Activated B cell treated with CpG ODN at 0.5 μM for 24 hours (primary cell): Measurements from ENCODE around the gene SYT5. TPM values are rescaled to one million over a fixed set of nuclear protein-coding genes. Genes with fewer than 3 reads are reported as not detected.
A peak's percentile ranks its signal among the peaks of the same experiment; 100 is the strongest.
"Not testable (repeated sequence)": the region's sequence is repeated elsewhere in the genome, so short reads cannot be mapped to it uniquely, and the experiment has no call there.

Experiments
- ATAC-seq: fragments of 200-7000 bp; cut with Tn5 transposase; one replicate; pipeline ENCODE4 v1.10.0; 2021; ENCODE audit warnings: low read depth, mild to moderate bottlenecking, moderate library complexity
- CTCF ChIA-PET: fragments of 350-600 bp; sonication (Branson Sonifier 250); formaldehyde crosslinking; loops from one replicate; lab custom pipeline; 2021; ENCODE audit warnings: antibody characterized with exemption; lab: Charles Lee
- POLR2A ChIA-PET: fragments of 350-600 bp; sonication (Branson Sonifier 250); formaldehyde crosslinking; loops from one replicate; lab custom pipeline; 2021; ENCODE audit warnings: antibody characterized with exemption; lab: Charles Lee
- DNase-seq: peaks from one replicate; pipeline ENCODE4 v3.0.0; 2022
- H3K27ac Mint-ChIP-seq: one replicate; pipeline ENCODE4 v1.8.0; 2020; ENCODE audit warnings: mixed read lengths
- H3K27me3 Mint-ChIP-seq: one replicate; pipeline ENCODE4 v1.8.0; 2021; ENCODE audit warnings: mixed read lengths
- H3K36me3 Mint-ChIP-seq: one replicate; pipeline ENCODE4 v1.8.0; 2021; ENCODE audit warnings: low read depth, mixed read lengths
- H3K4me1 Mint-ChIP-seq: one replicate; pipeline ENCODE4 v1.8.0; 2021; ENCODE audit warnings: mixed read lengths
- H3K4me3 Mint-ChIP-seq: one replicate; pipeline ENCODE4 v1.8.0; 2020; ENCODE audit warnings: mild to moderate bottlenecking, mixed read lengths
- H3K9me3 Mint-ChIP-seq: one replicate; pipeline ENCODE4 v1.8.0; 2020; ENCODE audit warnings: mixed read lengths
- CTCF ChIP-seq: fragments of 200-600 bp; IDR thresholded peaks from one replicate; pipeline ENCODE4 v1.8.0; 2022; ENCODE audit warnings: antibody characterized with exemption, mild to moderate bottlenecking
- intact Hi-C: fragments of 100-400 bp; cut with micrococcal nuclease; formaldehyde crosslinking; loops from one replicate; pipeline ENCODE4 v1.15.1; 2024
- total RNA-seq: library from RNA; stranded (reverse); gene quantifications from 2 replicates; pipeline ENCODE4 v1.2.3, GENCODE V29; 2022

The SYT5 gene
- total RNA-seq, 1 donor from 2014 or later = not detected

- Mint-ChIP-seq H3K4me1 (peaks cover 13% of the 10 kb centered on the region), H3K4me3 (peak overlapping the region; percentile 70), H3K27ac (no peak overlapping the region), H3K36me3 (no peaks in the 10 kb centered on the region), H3K9me3 (no peaks in the 10 kb centered on the region), H3K27me3 (peaks cover 69% of the 10 kb centered on the region)
- ATAC-seq (no peak), DNase-seq (no peak)
- ChIA-PET CTCF (no interaction called here), POLR2A (interaction anchor here (0.7 kb wide), 1 partner anchor 86 kb away, joined by 3 read pairs; no protein-coding TSS in a partner anchor)
- intact Hi-C loops = no loop called here
- TF ChIP-seq CTCF = no peak
Measured at GRCh38 chr19:55173186-55173713, 6.8 kb downstream of the SYT5 start.

GRCh38 chr19:55172741-55173140 is 7.3 kb downstream of the SYT5 start:
- CTCF ChIA-PET = no interaction called here
- TF ChIP-seq CTCF = no peak
- peaks cover 11% of the 10 kb centered on the region for H3K4me1 Mint-ChIP-seq

GRCh38 chr19:55172318-55172717 is 7.8 kb downstream of the SYT5 start:
- intact Hi-C loops, H3K9me3 Mint-ChIP-seq, ATAC-seq, DNase-seq, H3K4me3 Mint-ChIP-seq, H3K36me3 Mint-ChIP-seq, POLR2A ChIA-PET, H3K27ac Mint-ChIP-seq, CTCF ChIA-PET: not testable (repeated sequence)
- Mint-ChIP-seq H3K4me1 (peaks cover 11% of the 10 kb centered on the region), H3K27me3 (peaks cover 70% of the 10 kb centered on the region)

More at GRCh38 chr19:55172741-55173140, 7.3 kb downstream of the SYT5 start:
- peaks cover 66% of the 10 kb centered on the region for H3K27me3 Mint-ChIP-seq
- H3K36me3 Mint-ChIP-seq = no peaks in the 10 kb centered on the region
- H3K9me3 Mint-ChIP-seq = no peaks in the 10 kb centered on the region
- H3K27ac Mint-ChIP-seq = no peak overlapping the region
- no peak for ATAC-seq
- intact Hi-C loops = no loop called here
- no peak for DNase-seq
- POLR2A ChIA-PET = no interaction called here
- peak overlapping the region; percentile 70 for H3K4me3 Mint-ChIP-seq

- intact Hi-C loops = no loop called here
- ATAC-seq (no peak), DNase-seq (no peak)
- peaks cover 3% of the 10 kb centered on the region for H3K9me3 Mint-ChIP-seq
- POLR2A ChIA-PET = no interaction called here
- CTCF ChIA-PET = no interaction called here
- no peak overlapping the region for H3K4me3 Mint-ChIP-seq
- no peaks in the 10 kb centered on the region for H3K36me3 Mint-ChIP-seq
- H3K27ac Mint-ChIP-seq = no peak overlapping the region
- H3K27me3 Mint-ChIP-seq = peaks cover 69% of the 10 kb centered on the region
- peaks cover 18% of the 10 kb centered on the region for H3K4me1 Mint-ChIP-seq
- TF ChIP-seq CTCF = no peak
Measured at GRCh38 chr19:55171440-55171839, 8.6 kb downstream of the SYT5 start.

GRCh38 chr19:55169136-55169535 is 11.0 kb downstream of the SYT5 start:
- H3K27ac Mint-ChIP-seq = no peak overlapping the region
- peaks cover 60% of the 10 kb centered on the region for H3K27me3 Mint-ChIP-seq
- CTCF ChIA-PET = no interaction called here
- H3K9me3 Mint-ChIP-seq = peaks cover 3% of the 10 kb centered on the region
- no peaks in the 10 kb centered on the region for H3K36me3 Mint-ChIP-seq
- POLR2A ChIA-PET = no interaction called here
- ATAC-seq = no peak
- TF ChIP-seq CTCF = no peak
- H3K4me1 Mint-ChIP-seq = peaks cover 19% of the 10 kb centered on the region
- no peak overlapping the region for H3K4me3 Mint-ChIP-seq
- intact Hi-C loops = no loop called here
- DNase-seq = no peak
